HEK293 (cell line): Measurements from ENCODE around the gene LSM14B.

Source experiments
- CTCF ChIA-PET: fragments of 350-600 bp; formaldehyde crosslinking; extraction: SDS; loops from one replicate; lab custom pipeline; 2021; ENCODE audit warnings: antibody characterized with exemption; lab: Yijun Ruan, JAX
- POLR2A ChIA-PET: fragments of 300-600 bp; formaldehyde crosslinking; extraction: SDS; loops from one replicate; lab custom pipeline; 2020; ENCODE audit warnings: antibody characterized with exemption, inconsistent platforms; lab: Yijun Ruan, JAX
- H3K27ac ChIP-seq: fragments of 200-500 bp; sonication (Bioruptor generic); 2 replicates; pipeline ENCODE4 v1.5.1; 2014; ENCODE audit warnings: low read depth, low read length, control low read depth, inconsistent platforms; ENCODE audit errors: extremely low read depth
- H3K36me3 ChIP-seq, 2 experiments: fragments of 200-500 bp in 1 of 2; sonication (Bioruptor generic) in 1 of 2; 1 replicate in 1 of 2; 2 replicates in 1 of 2; pipeline ENCODE4 v1.5.1; 2014 to 2017; ENCODE audit warnings: inconsistent platforms in 2 of 2, low read length in 2 of 2; ENCODE audit not compliant: control insufficient read depth in 2 of 2, insufficient read depth in 1 of 2
- H3K4me1 ChIP-seq: fragments of 200-500 bp; sonication (Bioruptor generic); 2 replicates; pipeline ENCODE4 v1.5.1; 2014; ENCODE audit warnings: mild to moderate bottlenecking, low read length, inconsistent platforms; ENCODE audit not compliant: control insufficient read depth, insufficient read depth
- H3K4me3 ChIP-seq: 2 replicates; pipeline ENCODE4 v1.5.1; 2011; ENCODE audit warnings: low read depth, mild to moderate bottlenecking, control low read depth, low read length, moderate library complexity
- H3K9me3 ChIP-seq: fragments of 200-500 bp; sonication (Bioruptor generic); 2 replicates; pipeline ENCODE4 v1.5.1; 2014; ENCODE audit warnings: low read depth, low read length, inconsistent platforms; ENCODE audit not compliant: control insufficient read depth, insufficient read depth
- KLF1 ChIP-seq: fragments of 450-650 bp; formaldehyde crosslinking; IDR thresholded peaks from 2 replicates; pipeline ENCODE4 v1.5.1; 2016; ENCODE audit warnings: missing biosample characterization, missing genetic modification characterization
- KLF8 ChIP-seq: fragments of 450-650 bp; formaldehyde crosslinking; IDR thresholded peaks from 2 replicates; pipeline ENCODE4 v1.5.1; 2016; ENCODE audit warnings: missing biosample characterization, missing genetic modification characterization
- KLF9 ChIP-seq: fragments of 450-650 bp; formaldehyde crosslinking; IDR thresholded peaks from 2 replicates; pipeline ENCODE4 v1.5.1; 2016; ENCODE audit warnings: missing biosample characterization, missing genetic modification characterization, low read depth
- TRIM28 ChIP-seq: IDR thresholded peaks from 2 replicates; pipeline ENCODE4 v1.6.1; 2011; ENCODE audit warnings: low read length, control low read depth, borderline replicate concordance
- ZFP69B ChIP-seq: fragments of 450-650 bp; formaldehyde crosslinking; IDR thresholded peaks from 2 replicates; pipeline ENCODE4 v1.5.1; 2016; ENCODE audit warnings: missing biosample characterization, missing genetic modification characterization
- ZNF248 ChIP-seq: fragments of 450-650 bp; formaldehyde crosslinking; IDR thresholded peaks from 2 replicates; pipeline ENCODE4 v1.5.1; 2017; ENCODE audit warnings: missing biosample characterization, missing genetic modification characterization
- ZNF266 ChIP-seq: fragments of 450-650 bp; formaldehyde crosslinking; IDR thresholded peaks from 2 replicates; pipeline ENCODE4 v1.5.1; 2016; ENCODE audit warnings: missing biosample characterization, missing genetic modification characterization, low read depth
- ZNF274 ChIP-seq, 2 experiments: fragments of 200-500 bp in 1 of 2; fragments of 450-650 bp in 1 of 2; sonication (Bioruptor generic) in 1 of 2; formaldehyde crosslinking in 1 of 2; IDR thresholded peaks; 2 replicates each; pipeline versions ENCODE4 v1.5.1 to v1.6.1; 2014 to 2016; ENCODE audit warnings: borderline replicate concordance in 1 of 2, inconsistent platforms in 1 of 2, low read length in 1 of 2, missing biosample characterization in 1 of 2, missing genetic modification characterization in 1 of 2
- ZNF292 ChIP-seq: fragments of 450-650 bp; formaldehyde crosslinking; IDR thresholded peaks from 2 replicates; pipeline ENCODE4 v1.5.1; 2016; ENCODE audit warnings: low read depth, missing biosample characterization, missing genetic modification characterization, borderline replicate concordance
- ZNF354C ChIP-seq: fragments of 450-650 bp; formaldehyde crosslinking; IDR thresholded peaks from 2 replicates; pipeline ENCODE4 v1.5.1; 2016; ENCODE audit warnings: missing biosample characterization, missing genetic modification characterization, low read depth, borderline replicate concordance
- ZNF423 ChIP-seq: fragments of 450-650 bp; formaldehyde crosslinking; IDR thresholded peaks from 2 replicates; pipeline ENCODE4 v1.5.1; 2016; ENCODE audit warnings: missing biosample characterization, missing genetic modification characterization
- ZNF433 ChIP-seq: fragments of 450-650 bp; formaldehyde crosslinking; IDR thresholded peaks from 2 replicates; pipeline ENCODE4 v1.5.1; 2016; ENCODE audit warnings: missing biosample characterization, missing genetic modification characterization, low read depth
- ZNF530 ChIP-seq: fragments of 450-650 bp; formaldehyde crosslinking; IDR thresholded peaks from 2 replicates; pipeline ENCODE4 v1.5.1; 2016; ENCODE audit warnings: low read depth, missing biosample characterization, missing genetic modification characterization
- ZNF555 ChIP-seq: fragments of 450-650 bp; formaldehyde crosslinking; conservative IDR thresholded peaks from 2 replicates; pipeline ENCODE4 v1.5.1; 2017; ENCODE audit warnings: missing biosample characterization, mild to moderate bottlenecking, missing genetic modification characterization, inconsistent platforms
- ZNF596 ChIP-seq: fragments of 450-650 bp; IDR thresholded peaks from 2 replicates; pipeline ENCODE4 v1.5.0; 2018; ENCODE audit warnings: missing biosample characterization, mild to moderate bottlenecking, missing genetic modification characterization, moderate library complexity
- ZNF626 ChIP-seq: fragments of 450-650 bp; sonication (Bioruptor Pico); formaldehyde crosslinking; IDR thresholded peaks from 2 replicates; pipeline ENCODE4 v1.5.1; 2018; ENCODE audit warnings: missing biosample characterization, missing genetic modification characterization, inconsistent platforms
- ZNF664 ChIP-seq: fragments of 450-650 bp; formaldehyde crosslinking; IDR thresholded peaks from 2 replicates; pipeline ENCODE4 v1.5.1; 2016; ENCODE audit warnings: missing biosample characterization, missing genetic modification characterization
- ZNF777 ChIP-seq: fragments of 450-650 bp; formaldehyde crosslinking; IDR thresholded peaks from 2 replicates; pipeline ENCODE4 v1.5.1; 2017; ENCODE audit warnings: missing biosample characterization, missing genetic modification characterization, borderline replicate concordance
- ZNF785 ChIP-seq: fragments of 450-650 bp; formaldehyde crosslinking; IDR thresholded peaks from 2 replicates; pipeline ENCODE4 v1.5.1; 2016; ENCODE audit warnings: missing biosample characterization, missing genetic modification characterization
- ZNF830 ChIP-seq: fragments of 450-650 bp; IDR thresholded peaks from 2 replicates; pipeline ENCODE4 v1.5.0; 2018; ENCODE audit warnings: missing biosample characterization, missing genetic modification characterization, low read depth, mild to moderate bottlenecking, moderate library complexity
- TF ChIP-seq, protein P1 (sequence below): fragments of 450-650 bp; formaldehyde crosslinking; IDR thresholded peaks from 2 replicates; pipeline ENCODE4 v1.5.1; 2016; ENCODE audit warnings: missing biosample characterization, missing genetic modification characterization
- TF ChIP-seq, protein P2 (sequence below): fragments of 450-650 bp; formaldehyde crosslinking; IDR thresholded peaks from 2 replicates; pipeline ENCODE4 v1.5.1; 2016; ENCODE audit warnings: missing biosample characterization, missing genetic modification characterization

The LSM14B gene

DNA sequence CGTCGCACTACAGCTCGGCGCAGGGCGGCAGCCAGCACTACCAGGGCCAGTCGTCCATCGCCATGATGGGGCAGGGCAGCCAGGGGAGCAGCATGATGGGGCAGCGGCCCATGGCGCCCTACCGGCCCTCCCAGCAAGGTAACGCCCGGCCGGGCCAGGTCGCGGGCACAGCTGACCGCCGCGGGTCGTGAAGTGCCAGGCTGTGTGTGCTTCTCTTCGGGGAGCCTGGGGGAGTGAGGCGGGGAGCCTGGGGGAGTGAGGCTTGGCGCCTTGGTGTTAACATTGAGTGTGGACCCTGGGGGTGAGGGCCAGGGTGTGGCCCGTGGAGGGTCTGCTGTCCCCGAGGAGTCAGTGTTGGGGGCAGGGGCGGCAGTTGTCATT, 41.2 kb downstream of the LSM14B start:
- ChIA-PET CTCF (no interaction called here), POLR2A (no interaction called here)
- Histone ChIP-seq H3K36me3 (peaks cover 0 to 65% of the 10 kb centered on the region in 2 experiments; a peak in 2 of 3 replicates), H3K4me3 (no peak overlapping the region), H3K4me1 (no peaks in the 10 kb centered on the region), H3K27ac (no peak overlapping the region), H3K9me3 (no peaks in the 10 kb centered on the region)
- TF ChIP-seq ZNF555 (tag by site-specific recombination) (no peak), KLF9 (tag by site-specific recombination) (no peak), ZNF433 (tag by site-specific recombination) (no peak), ZNF530 (no peak), ZNF785 (tag by site-specific recombination) (no peak), ZNF292 (no peak), ZNF354C (tag by site-specific recombination) (no peak), ZNF664 (tag by site-specific recombination) (no peak), ZNF248 (tag by site-specific recombination) (no peak), ZNF626 (no peak), TRIM28 (no peak), ZNF777 (tag by site-specific recombination) (no peak), ZNF266 (no peak), ZNF830 (tag by site-specific recombination) (no peak)
- TF ChIP-seq, protein P1, sequence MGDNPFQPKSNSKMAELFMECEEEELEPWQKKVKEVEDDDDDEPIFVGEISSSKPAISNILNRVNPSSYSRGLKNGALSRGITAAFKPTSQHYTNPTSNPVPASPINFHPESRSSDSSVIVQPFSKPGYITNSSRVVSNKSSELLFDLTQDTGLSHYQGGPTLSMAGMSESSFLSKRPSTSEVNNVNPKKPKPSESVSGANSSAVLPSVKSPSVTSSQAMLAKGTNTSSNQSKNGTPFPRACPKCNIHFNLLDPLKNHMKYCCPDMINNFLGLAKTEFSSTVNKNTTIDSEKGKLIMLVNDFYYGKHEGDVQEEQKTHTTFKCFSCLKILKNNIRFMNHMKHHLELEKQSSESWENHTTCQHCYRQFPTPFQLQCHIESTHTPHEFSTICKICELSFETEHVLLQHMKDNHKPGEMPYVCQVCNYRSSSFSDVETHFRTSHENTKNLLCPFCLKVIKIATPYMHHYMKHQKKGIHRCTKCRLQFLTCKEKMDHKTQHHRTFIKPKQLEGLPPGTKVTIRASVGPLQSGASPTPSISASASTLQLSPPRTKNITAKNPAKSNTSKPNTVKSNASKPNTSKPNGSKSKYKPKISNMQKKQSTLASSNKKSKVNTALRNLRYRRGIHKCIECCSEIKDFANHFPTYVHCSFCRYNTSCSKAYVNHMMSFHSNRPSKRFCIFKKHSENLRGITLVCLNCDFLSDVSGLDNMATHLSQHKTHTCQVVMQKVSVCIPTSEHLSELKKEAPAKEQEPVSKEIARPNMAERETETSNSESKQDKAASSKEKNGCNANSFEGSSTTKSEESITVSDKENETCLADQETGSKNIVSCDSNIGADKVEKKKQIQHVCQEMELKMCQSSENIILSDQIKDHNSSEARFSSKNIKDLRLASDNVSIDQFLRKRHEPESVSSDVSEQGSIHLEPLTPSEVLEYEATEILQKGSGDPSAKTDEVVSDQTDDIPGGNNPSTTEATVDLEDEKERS (tag by site-specific recombination): no peak
- TF ChIP-seq, protein P2, sequence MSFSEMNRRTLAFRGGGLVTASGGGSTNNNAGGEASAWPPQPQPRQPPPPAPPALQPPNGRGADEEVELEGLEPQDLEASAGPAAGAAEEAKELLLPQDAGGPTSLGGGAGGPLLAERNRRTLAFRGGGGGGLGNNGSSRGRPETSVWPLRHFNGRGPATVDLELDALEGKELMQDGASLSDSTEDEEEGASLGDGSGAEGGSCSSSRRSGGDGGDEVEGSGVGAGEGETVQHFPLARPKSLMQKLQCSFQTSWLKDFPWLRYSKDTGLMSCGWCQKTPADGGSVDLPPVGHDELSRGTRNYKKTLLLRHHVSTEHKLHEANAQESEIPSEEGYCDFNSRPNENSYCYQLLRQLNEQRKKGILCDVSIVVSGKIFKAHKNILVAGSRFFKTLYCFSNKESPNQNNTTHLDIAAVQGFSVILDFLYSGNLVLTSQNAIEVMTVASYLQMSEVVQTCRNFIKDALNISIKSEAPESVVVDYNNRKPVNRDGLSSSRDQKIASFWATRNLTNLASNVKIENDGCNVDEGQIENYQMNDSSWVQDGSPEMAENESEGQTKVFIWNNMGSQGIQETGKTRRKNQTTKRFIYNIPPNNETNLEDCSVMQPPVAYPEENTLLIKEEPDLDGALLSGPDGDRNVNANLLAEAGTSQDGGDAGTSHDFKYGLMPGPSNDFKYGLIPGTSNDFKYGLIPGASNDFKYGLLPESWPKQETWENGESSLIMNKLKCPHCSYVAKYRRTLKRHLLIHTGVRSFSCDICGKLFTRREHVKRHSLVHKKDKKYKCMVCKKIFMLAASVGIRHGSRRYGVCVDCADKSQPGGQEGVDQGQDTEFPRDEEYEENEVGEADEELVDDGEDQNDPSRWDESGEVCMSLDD (tag by site-specific recombination): no peak

DNA sequence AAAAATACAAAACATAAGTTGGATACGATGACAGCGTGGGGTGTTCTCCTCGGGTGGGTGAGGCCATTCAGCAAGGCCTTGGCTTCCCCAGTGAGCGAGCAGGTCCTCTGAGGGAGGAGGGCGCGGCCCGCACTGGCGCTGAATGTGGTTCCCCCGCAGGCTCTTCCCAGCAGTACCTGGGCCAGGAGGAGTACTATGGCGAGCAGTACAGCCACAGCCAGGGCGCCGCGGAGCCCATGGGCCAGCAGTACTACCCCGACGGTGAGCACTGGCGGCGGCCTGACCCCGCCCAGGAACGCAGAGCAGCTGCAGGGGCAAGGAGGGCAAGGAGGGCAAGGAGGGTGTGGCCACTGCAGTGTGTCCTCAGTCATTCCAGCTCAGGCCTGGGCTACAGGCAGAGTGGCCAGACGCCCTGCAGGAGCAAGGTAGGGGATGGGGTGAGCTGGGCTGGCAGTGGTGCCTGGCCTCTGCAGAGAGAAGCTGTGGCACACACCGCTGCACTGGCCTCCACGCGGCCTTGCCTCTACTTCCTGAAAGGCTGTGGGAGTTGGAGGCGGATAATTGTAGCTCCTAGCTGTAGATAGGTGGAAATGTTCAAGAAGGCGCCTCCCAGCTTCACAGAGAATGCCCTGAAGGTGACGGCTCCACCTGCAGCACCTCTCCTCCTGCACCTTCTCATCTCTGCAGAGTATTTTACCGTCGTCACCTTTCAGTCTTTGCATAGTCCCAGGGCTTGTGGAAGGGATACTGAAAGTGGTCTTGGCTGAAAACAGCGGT, 41.9 kb downstream of the LSM14B start:
- H3K36me3 ChIP-seq: peaks cover 0 to 67% of the 10 kb centered on the region in 2 experiments; a peak in 2 of 3 replicates
- TF ChIP-seq ZNF423 (tag by site-specific recombination) (no peak), KLF1 (peak; percentile 39), ZNF274 (IDR thresholded peaks at IDR 0.05; ENCODE audit: low read length) (no peak), ZNF274 (tag by site-specific recombination; IDR thresholded peaks at IDR 0.05; ENCODE audit: borderline replicate concordance) (no peak), ZNF596 (tag by site-specific recombination) (no peak), ZFP69B (tag by site-specific recombination) (no peak), KLF8 (tag by site-specific recombination) (peak; percentile 12; the same call in 1 of the 2 replicates)
- no peaks in the 10 kb centered on the region for H3K9me3 ChIP-seq
- no peak overlapping the region for H3K4me3 ChIP-seq
- no peak overlapping the region for H3K27ac ChIP-seq
- no peaks in the 10 kb centered on the region for H3K4me1 ChIP-seq
- POLR2A ChIA-PET: no interaction called here
- CTCF ChIA-PET: interaction anchor here (1.5 kb wide), 1 partner anchor 8 kb away, joined by 3 read pairs; no protein-coding TSS in a partner anchor
